HCT116 (cell line): Measurements from ENCODE around the gene OPALIN. TPM values are rescaled to one million over a fixed set of nuclear protein-coding genes. Genes with fewer than 3 reads are reported as not detected.

Source experiments
- ATAC-seq: fragments of 200-7000 bp; cut with Tn5 transposase; 2 replicates; pipeline ENCODE4 v1.9.1; 2020; ENCODE audit warnings: mild to moderate bottlenecking, moderate library complexity
- BruUV-seq: library from RNA; stranded (reverse); fragments of 400-500 nt; replicated peaks from 2 replicates; lab custom pipeline; 2021; lab: Mats Ljungman, UMichigan
- CTCF ChIA-PET: fragments of 300-600 bp; sonication (Branson Sonifier 250); formaldehyde crosslinking; loops from one replicate; lab custom pipeline; 2021; ENCODE audit warnings: antibody characterized with exemption; lab: Charles Lee
- POLR2A ChIA-PET: fragments of 300-600, 350-600 bp; sonication (Branson Sonifier 250); formaldehyde crosslinking; loops from one replicate; lab custom pipeline; 2021; ENCODE audit warnings: antibody characterized with exemption; lab: Charles Lee
- RAD21 ChIA-PET, 2 experiments: fragments of 300-600 bp; sonication (Branson Sonifier 250); formaldehyde crosslinking; loops; one replicate each; lab custom pipeline; 2023; ENCODE audit warnings: low total read pairs in 2 of 2; ENCODE audit not compliant: uncharacterized antibody in 2 of 2, unreplicated experiment in 2 of 2, low non-redundant PET in 1 of 2; lab: Charles Lee
- DNase-seq: peaks from one replicate; pipeline ENCODE4 v3.0.0-alpha.2; 2010; ENCODE audit warnings: low read depth, low spot score
- H2AFZ ChIP-seq: fragments of 200-600 bp; shearing (Covaris generic), sonication (generic); 2 replicates; pipeline ENCODE4 v1.6.1; 2017; ENCODE audit warnings: low read depth, mixed run types, mixed read lengths, antibody characterized with exemption, low read length; ENCODE audit not compliant: poor library complexity, severe bottlenecking
- H3K27ac ChIP-seq: 2 replicates; pipeline ENCODE4 v1.5.1; 2012; ENCODE audit warnings: low read depth, low read length
- H3K27me3 ChIP-seq: fragments of 200-600 bp; sonication (generic); 2 replicates; pipeline ENCODE4 v1.6.1; 2016; ENCODE audit warnings: mixed run types, low read length, mixed read lengths; ENCODE audit not compliant: insufficient read depth
- H3K36me3 ChIP-seq, 2 experiments: fragments of 200-500 bp in 1 of 2; fragments of 200-600 bp in 1 of 2; sonication (Bioruptor generic) in 1 of 2; sonication (generic) in 1 of 2; 2 replicates each; pipeline versions ENCODE4 v1.5.1 to v1.6.1; 2014 to 2016; ENCODE audit warnings: low read length in 2 of 2, inconsistent platforms in 1 of 2, mixed read lengths in 1 of 2, mixed run types in 1 of 2; ENCODE audit not compliant: insufficient read depth in 2 of 2, control insufficient read depth in 1 of 2
- H3K4me1 ChIP-seq, 2 experiments: fragments of 200-600 bp in 1 of 2; sonication (generic) in 1 of 2; 2 replicates each; pipeline versions ENCODE4 v1.5.1 to v1.6.1; 2012 to 2017; ENCODE audit warnings: low read length in 2 of 2, inconsistent platforms in 1 of 2, mild to moderate bottlenecking in 1 of 2, mixed read lengths in 1 of 2, mixed run types in 1 of 2, moderate library complexity in 1 of 2; ENCODE audit not compliant: insufficient read depth in 2 of 2, control insufficient read depth in 1 of 2
- H3K4me2 ChIP-seq: fragments of 200-600 bp; sonication (generic); 2 replicates; pipeline ENCODE4 v1.6.1; 2017; ENCODE audit warnings: mixed run types, low read length, mixed read lengths
- H3K4me3 ChIP-seq, 2 experiments: fragments of 200-600 bp in 1 of 2; sonication (generic) in 1 of 2; replicated peaks in 1 of 2; 2 replicates each; pipeline ENCODE4 v1.5.1; 2011 to 2016; ENCODE audit warnings: low read length in 2 of 2, control low read depth in 1 of 2, low read depth in 1 of 2, mild to moderate bottlenecking in 1 of 2, mixed read lengths in 1 of 2, mixed run types in 1 of 2
- H3K79me2 ChIP-seq: fragments of 200-600 bp; sonication (generic); 2 replicates; pipeline ENCODE4 v1.6.1; 2017; ENCODE audit warnings: mild to moderate bottlenecking, mixed run types, low read length, moderate library complexity, mixed read lengths; ENCODE audit not compliant: insufficient read depth
- H3K9ac ChIP-seq: fragments of 200-600 bp; sonication (generic); 2 replicates; pipeline ENCODE4 v1.6.1; 2016; ENCODE audit warnings: low read length, mixed read lengths
- H3K9me2 ChIP-seq: fragments of 200-600 bp; sonication (generic), shearing (Covaris generic); 2 replicates; pipeline ENCODE4 v1.6.1; 2017; ENCODE audit warnings: mixed run types, mild to moderate bottlenecking, moderate library complexity; ENCODE audit not compliant: insufficient read depth
- H3K9me3 ChIP-seq, 2 experiments: fragments of 200-500 bp in 1 of 2; fragments of 200-600 bp in 1 of 2; sonication (Bioruptor generic) in 1 of 2; sonication (generic) in 1 of 2; 2 replicates each; pipeline ENCODE4 v1.6.1; 2014 to 2017; ENCODE audit warnings: low read length in 2 of 2, mixed read lengths in 2 of 2, inconsistent platforms in 1 of 2, low read depth in 1 of 2, mild to moderate bottlenecking in 1 of 2, mixed run types in 1 of 2, moderate library complexity in 1 of 2; ENCODE audit not compliant: control insufficient read depth in 1 of 2, insufficient read depth in 1 of 2
- H4K20me1 ChIP-seq: fragments of 200-600 bp; sonication (generic), shearing (Covaris generic); 2 replicates; pipeline ENCODE4 v1.6.1; 2017; ENCODE audit warnings: mixed run types, mild to moderate bottlenecking, moderate library complexity; ENCODE audit not compliant: insufficient read depth
- ATF3 ChIP-seq: IDR thresholded peaks from 2 replicates; pipeline ENCODE4 v1.6.1; 2012
- CEBPB ChIP-seq: IDR thresholded peaks from 2 replicates; pipeline ENCODE4 v1.6.1; 2012; ENCODE audit warnings: low read depth
- EGR1 ChIP-seq: IDR thresholded peaks from 2 replicates; pipeline ENCODE4 v1.6.1; 2012; ENCODE audit warnings: low read depth
- ELF1 ChIP-seq: IDR thresholded peaks from 2 replicates; pipeline ENCODE4 v1.6.1; 2012; ENCODE audit warnings: low read depth, borderline replicate concordance
- EZH2 ChIP-seq: fragments of 200-600 bp; sonication (generic); IDR thresholded peaks from 2 replicates; pipeline ENCODE4 v1.6.1; 2017; ENCODE audit warnings: antibody characterized with exemption, mixed run types
- EZH2phosphoT487 ChIP-seq: fragments of 200-600 bp; IDR thresholded peaks from 2 replicates; pipeline ENCODE4 v1.6.1; 2018; ENCODE audit warnings: antibody characterized with exemption, borderline replicate concordance
- FOSL1 ChIP-seq: IDR thresholded peaks from 2 replicates; pipeline ENCODE4 v1.6.1; 2012; ENCODE audit warnings: low read depth
- JUND ChIP-seq: IDR thresholded peaks from 2 replicates; pipeline ENCODE4 v1.6.1; 2012
- POLR2AphosphoS5 ChIP-seq: IDR thresholded peaks from 2 replicates; pipeline ENCODE4 v1.6.1; 2011; ENCODE audit warnings: mild to moderate bottlenecking, low read depth, low read length, moderate library complexity
- SIN3A ChIP-seq: IDR thresholded peaks from 2 replicates; pipeline ENCODE4 v1.6.1; 2012; ENCODE audit warnings: low read depth
- SP1 ChIP-seq: IDR thresholded peaks from 2 replicates; pipeline ENCODE4 v1.6.1; 2012; ENCODE audit warnings: low read depth
- SRF ChIP-seq: IDR thresholded peaks from 2 replicates; pipeline ENCODE4 v1.6.1; 2012; ENCODE audit warnings: low read depth
- TCF7L2 ChIP-seq: IDR thresholded peaks from 2 replicates; pipeline ENCODE4 v1.7.0; 2011; ENCODE audit warnings: borderline replicate concordance, inconsistent platforms; ENCODE audit not compliant: insufficient read depth, insufficient read length; ENCODE audit errors: extremely low read depth
- YY1 ChIP-seq: IDR thresholded peaks from 2 replicates; pipeline ENCODE4 v1.6.1; 2011; ENCODE audit warnings: low read length, low read depth, moderate library complexity, mild to moderate bottlenecking; ENCODE audit not compliant: insufficient replicate concordance; ENCODE audit errors: extremely low read depth
- ZFX ChIP-seq: fragments of 450-650 bp; IDR thresholded peaks from 2 replicates; pipeline ENCODE4 v1.6.1; 2017
- ZNF274 ChIP-seq: fragments of 200-500 bp; sonication (Bioruptor generic); IDR thresholded peaks from 2 replicates; pipeline ENCODE4 v1.6.1; 2014; ENCODE audit warnings: mild to moderate bottlenecking, low read depth, low read length, inconsistent platforms
- intact Hi-C: fragments of 100-400 bp; cut with micrococcal nuclease; formaldehyde crosslinking; loops from 2 replicates; pipeline ENCODE4 v1.10.0; 2022
- total RNA-seq: library from RNA; stranded (reverse); gene quantifications from one replicate; pipeline ENCODE4 v1.2.1, GENCODE V29; 2021; ENCODE audit not compliant: unreplicated experiment
- TF ChIP-seq, protein P1 (sequence below): IDR thresholded peaks from 2 replicates; pipeline ENCODE4 v1.6.1; 2012; ENCODE audit warnings: low read depth
- TF ChIP-seq, protein P2 (sequence below): IDR thresholded peaks from 2 replicates; pipeline ENCODE4 v1.6.1; 2012

OPALIN gene
- total RNA-seq, 1 experiment from 2014 or later, result not detected

DNA sequence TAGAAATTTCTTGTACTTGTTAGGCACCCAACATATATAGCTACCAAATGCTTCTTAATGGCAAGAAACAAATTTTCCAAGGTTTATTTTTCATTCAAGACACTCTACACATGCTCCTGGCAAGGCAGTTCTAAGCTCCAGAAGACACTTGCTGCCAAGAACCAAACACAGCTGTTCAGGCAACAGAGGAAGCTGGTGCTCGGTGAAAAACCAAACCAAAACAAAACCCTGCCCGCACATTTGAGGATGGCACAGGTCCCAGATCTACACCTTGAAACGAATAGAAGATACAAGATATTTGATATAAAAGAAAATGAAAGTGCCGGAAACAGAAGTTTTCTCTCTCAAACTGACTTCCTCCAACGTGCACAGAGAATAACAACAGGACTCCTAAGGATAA is 59.4 kb downstream of the OPALIN start (continued):
- TF ChIP-seq EZH2phosphoT487 (no peak), CEBPB (no peak)
- TF ChIP-seq, all 23 proteins: peak for 0

DNA sequence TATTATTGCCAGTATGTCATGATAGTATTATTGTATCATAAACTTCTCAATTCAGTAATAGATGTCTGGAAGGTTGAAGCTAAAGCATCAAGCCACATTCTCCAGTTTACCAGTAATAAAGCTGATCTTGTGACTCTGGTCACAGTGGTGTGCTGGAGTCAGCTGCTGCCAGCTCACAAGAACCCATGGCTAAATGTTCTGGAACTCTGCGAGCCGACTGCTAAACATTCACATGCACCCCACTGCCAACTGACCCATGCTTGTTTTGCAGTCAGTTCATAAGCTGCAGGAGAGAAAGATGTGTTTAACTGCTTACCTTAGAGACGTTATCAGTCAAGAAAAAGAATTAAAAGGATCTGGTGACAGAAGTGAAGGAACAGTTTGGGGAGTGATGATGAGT is 60.4 kb downstream of the OPALIN start:
- no peak overlapping the region for H3K9ac ChIP-seq
- H3K36me3 ChIP-seq, result no peaks in the 10 kb centered on the region
- intact Hi-C loops, result loop anchor here (10.0 kb wide), 2 partner anchors 154 to 254 kb away; partner anchors contain the start of gene CCNJ
- H4K20me1 ChIP-seq, result no peaks in the 10 kb centered on the region
- H3K9me2 ChIP-seq, result no peaks in the 10 kb centered on the region
- H2AFZ ChIP-seq, result no peak overlapping the region
- no peak overlapping the region for H3K27ac ChIP-seq
- H3K79me2 ChIP-seq, result no peaks in the 10 kb centered on the region
- no peak for ATAC-seq
- H3K4me3 ChIP-seq, result no peak overlapping the region
- CTCF ChIA-PET, result interaction anchor here (1.2 kb wide), 1 partner anchor 36 kb away, joined by 4 read pairs; no protein-coding TSS in a partner anchor
- BruUV-seq, result no TSS peak
- TF ChIP-seq EGR1 (no peak), JUND (no peak), FOSL1 (no peak), ZNF274 (no peak), EZH2 (no peak), ATF3 (no peak), TCF7L2 (no peak), YY1 (no peak), ELF1 (no peak), CEBPB (no peak), SIN3A (no peak), POLR2AphosphoS5 (no peak), ZFX (no peak), SRF (no peak), SP1 (no peak)
- TF ChIP-seq, protein P1, sequence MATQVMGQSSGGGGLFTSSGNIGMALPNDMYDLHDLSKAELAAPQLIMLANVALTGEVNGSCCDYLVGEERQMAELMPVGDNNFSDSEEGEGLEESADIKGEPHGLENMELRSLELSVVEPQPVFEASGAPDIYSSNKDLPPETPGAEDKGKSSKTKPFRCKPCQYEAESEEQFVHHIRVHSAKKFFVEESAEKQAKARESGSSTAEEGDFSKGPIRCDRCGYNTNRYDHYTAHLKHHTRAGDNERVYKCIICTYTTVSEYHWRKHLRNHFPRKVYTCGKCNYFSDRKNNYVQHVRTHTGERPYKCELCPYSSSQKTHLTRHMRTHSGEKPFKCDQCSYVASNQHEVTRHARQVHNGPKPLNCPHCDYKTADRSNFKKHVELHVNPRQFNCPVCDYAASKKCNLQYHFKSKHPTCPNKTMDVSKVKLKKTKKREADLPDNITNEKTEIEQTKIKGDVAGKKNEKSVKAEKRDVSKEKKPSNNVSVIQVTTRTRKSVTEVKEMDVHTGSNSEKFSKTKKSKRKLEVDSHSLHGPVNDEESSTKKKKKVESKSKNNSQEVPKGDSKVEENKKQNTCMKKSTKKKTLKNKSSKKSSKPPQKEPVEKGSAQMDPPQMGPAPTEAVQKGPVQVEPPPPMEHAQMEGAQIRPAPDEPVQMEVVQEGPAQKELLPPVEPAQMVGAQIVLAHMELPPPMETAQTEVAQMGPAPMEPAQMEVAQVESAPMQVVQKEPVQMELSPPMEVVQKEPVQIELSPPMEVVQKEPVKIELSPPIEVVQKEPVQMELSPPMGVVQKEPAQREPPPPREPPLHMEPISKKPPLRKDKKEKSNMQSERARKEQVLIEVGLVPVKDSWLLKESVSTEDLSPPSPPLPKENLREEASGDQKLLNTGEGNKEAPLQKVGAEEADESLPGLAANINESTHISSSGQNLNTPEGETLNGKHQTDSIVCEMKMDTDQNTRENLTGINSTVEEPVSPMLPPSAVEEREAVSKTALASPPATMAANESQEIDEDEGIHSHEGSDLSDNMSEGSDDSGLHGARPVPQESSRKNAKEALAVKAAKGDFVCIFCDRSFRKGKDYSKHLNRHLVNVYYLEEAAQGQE, result no peak
- TF ChIP-seq, protein P2, sequence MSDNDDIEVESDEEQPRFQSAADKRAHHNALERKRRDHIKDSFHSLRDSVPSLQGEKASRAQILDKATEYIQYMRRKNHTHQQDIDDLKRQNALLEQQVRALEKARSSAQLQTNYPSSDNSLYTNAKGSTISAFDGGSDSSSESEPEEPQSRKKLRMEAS, result no peak
- no peaks in the 10 kb centered on the region for H3K9me3 ChIP-seq
- DNase-seq, result no peak
- no peak overlapping the region for H3K4me2 ChIP-seq
- peaks cover 42% of the 10 kb centered on the region for H3K27me3 ChIP-seq
- RAD21 ChIA-PET, result no interaction called here
- H3K4me1 ChIP-seq, result no peaks in the 10 kb centered on the region
- POLR2A ChIA-PET, result no interaction called here
